ENCODE measurements around the gene HABP4. TPM values are rescaled to one million over a fixed set of nuclear protein-coding genes. Genes with fewer than 3 reads are reported as not detected.
A peak's percentile ranks its signal among the peaks of the same experiment; 100 is the strongest.

Gene HABP4
- total RNA-seq, 1 donor from 2014 or later = 2.4 TPM

- ATAC-seq = no peak
- DNase-seq (ENCODE audit: low spot score) = no peak
These were observed 64.3 kb downstream of the HABP4 start for GRCh38 chr9:96514108-96514799.

DNA sequence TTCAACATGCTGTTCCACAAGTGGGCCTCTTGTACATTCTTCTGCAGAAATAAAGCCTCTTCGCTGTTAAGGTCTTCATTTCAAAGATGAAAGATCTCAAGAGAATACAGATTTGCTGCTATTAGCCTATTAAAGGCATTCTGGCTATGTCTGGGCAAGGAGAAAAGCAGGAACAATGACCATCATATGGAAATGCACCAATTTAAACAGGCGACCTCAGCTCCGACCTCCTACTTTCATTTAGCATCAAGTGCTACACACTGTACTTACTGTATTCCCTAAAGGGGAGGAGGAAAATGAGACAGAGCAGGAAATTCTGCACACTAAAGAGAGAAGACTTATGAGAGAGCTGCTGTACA lies 64.8 kb downstream of the HABP4 start:
- DNase-seq (ENCODE audit: low spot score) (no peak), ATAC-seq (no peak)

DNA sequence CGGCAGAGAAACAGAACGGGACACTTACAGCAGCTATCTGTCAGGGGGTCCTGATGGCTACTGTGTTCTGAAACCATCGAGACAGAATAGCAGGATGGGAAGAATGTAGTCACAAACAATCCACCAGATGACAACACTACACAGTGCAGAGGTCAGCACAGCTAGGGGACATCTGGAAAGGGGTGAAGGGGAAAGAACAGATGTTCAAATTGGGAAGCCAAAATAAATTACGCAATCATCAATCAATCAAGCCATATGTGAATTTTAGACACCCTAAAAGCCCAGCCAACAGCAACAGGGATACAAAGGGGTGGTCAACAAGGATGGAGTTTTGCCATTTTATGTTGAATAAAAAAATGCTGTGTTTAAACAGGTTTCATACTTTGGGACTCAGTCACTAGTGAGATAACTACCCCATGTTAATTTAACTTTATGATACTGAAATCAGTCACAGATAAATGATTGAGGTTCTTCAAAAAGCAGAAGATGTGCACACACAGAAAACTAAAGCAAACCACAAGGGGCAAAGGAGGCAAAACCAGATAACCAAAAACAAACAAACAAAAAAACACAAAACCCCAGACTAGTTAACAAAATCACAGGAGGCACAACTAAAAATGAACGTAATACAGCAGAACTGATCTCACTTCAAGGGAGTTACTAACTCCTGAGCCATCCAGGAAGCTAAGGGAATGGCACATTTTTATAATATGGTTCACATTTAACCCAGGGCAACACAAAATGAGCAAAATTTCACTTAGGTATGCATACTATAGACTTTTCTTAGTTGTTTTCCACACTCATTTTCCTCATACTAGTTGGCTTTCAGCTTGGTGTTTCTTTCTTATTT lies 65.9 kb downstream of the HABP4 start:
- no peak for DNase-seq (ENCODE audit: low spot score)
- peak; percentile 56 for ATAC-seq

GRCh38 chr9:96519095-96519494 lies 69.1 kb downstream of the HABP4 start:
- ATAC-seq = no peak

GRCh38 chr9:96519787-96520186 lies 69.8 kb downstream of the HABP4 start:
- ATAC-seq (no peak), DNase-seq (ENCODE audit: low spot score) (no peak)

More at GRCh38 chr9:96519095-96519494, 69.1 kb downstream of the HABP4 start:
- DNase-seq (ENCODE audit: low spot score) = no peak

DNA sequence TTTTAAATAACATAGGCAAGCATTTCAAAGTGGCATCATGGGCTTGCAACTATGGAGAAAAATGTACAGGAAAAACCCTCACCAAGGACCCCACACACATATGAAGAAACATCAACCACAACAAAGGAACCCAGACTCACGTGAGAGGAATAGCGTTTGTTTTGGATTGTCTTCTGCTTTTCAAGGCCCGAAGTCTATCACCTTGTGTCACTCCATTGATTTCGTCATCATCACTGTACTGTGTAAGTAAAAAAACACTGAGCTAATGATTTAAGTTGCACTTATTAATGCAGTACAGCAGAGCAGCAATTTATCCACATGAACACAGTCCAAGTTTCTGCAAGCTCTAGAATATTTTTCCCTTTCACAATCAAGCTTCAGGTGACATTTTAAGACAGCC lies 72.4 kb downstream of the HABP4 start:
- ATAC-seq = peak; percentile 44

DNA sequence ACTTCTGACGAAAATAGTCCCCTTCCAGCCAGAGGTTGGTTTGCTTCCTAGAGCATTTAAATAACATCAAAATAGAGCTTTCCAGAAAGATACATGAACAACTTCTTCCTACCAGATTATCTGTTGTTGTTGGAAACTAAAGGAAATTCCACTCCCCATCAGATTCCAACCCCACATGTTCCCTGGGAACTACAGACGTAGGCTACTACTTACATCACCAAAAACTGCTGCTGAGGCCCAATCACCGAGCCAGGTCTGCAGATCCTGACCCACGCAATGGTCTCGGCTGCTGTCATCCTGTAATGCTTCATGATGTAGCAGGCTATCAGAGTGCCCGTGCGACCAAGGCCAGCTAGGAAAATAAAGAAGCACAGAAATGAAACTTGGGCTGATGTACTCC lies 73.4 kb downstream of the HABP4 start:
- ATAC-seq (peak; percentile 39), DNase-seq (ENCODE audit: low spot score) (no peak)

More for the DNA sequence above, 72.4 kb downstream of the HABP4 start:
- DNase-seq (ENCODE audit: low spot score) = no peak

DNA sequence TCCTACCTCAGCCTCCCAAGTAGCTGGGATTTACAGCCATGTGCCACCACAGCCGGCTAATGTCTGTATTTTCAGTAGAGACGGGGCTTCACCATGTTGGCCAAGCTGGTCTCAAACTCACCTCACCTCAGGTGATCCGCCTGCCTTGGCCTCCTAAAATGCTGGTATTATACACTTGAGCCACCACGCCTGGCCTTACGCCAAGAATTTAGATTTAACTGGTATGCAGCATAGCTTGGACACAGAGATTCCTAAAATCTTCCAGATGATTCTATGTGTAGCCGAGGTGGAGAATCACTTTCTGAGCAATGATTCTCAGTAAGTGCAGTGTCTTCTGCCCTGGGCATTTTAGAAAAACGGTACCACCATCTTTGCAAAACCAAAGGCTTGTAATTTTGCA lies 74.1 kb downstream of the HABP4 start:
- no peak for DNase-seq (ENCODE audit: low spot score)
- no peak for ATAC-seq

DNA sequence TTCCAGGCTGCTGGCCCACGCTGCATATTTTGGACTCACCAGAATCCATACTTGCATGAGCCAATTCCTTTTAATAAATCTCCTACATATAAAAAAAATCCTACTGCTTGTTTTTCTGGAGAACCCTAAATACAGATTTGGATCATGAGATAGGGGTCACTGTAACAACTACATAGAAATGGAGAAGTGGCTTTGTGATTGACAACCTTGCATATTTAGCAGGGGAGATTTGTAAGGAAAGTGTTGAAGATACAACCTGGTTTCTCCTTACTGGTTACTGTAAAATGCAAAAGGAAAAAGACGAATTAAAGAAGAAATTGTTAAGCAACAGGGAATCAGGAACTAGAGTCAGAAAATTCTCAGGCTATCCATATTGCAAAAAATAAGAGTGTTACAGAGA lies 74.8 kb downstream of the HABP4 start:
- no peak for DNase-seq (ENCODE audit: low spot score)
- ATAC-seq = no peak

GRCh38 chr9:96532173-96532572 lies 82.2 kb downstream of the HABP4 start:
- DNase-seq (ENCODE audit: low spot score) = no peak
- ATAC-seq = no peak

DNA sequence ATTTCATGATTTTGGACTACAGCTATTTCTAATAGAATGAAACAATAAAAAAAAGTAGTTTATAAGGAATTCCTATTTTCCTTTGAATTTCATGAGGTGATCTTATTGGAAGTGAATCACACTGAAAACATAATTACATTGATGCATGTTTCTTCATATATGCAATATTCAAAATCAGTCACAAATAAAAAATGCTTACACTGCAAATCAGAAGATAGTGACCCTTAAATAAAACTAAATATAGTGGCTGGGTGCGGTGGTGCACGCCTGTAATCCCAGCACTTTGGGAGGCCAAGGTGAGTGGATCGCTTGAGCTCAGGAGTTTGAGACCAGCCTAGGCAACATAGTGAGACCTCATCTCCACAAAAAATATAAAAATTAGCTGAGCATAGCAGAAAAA lies 90.1 kb downstream of the HABP4 start:
- DNase-seq (ENCODE audit: low spot score) = no peak
- ATAC-seq = no peak

Other genes starting within 250 kb of the HABP4 start
- 1.7 TPM for gene HSD17B3, start 148.0 kb upstream of the HABP4 start, total RNA-seq
- 33.2 TPM for gene SLC35D2, start 66.5 kb upstream of the HABP4 start, total RNA-seq
- gene ZNF367, start 31.8 kb upstream of the HABP4 start, total RNA-seq = 1.0 TPM
- gene CDC14B, start 169.7 kb downstream of the HABP4 start, total RNA-seq = 29.0 TPM
- gene PRXL2C, start 205.1 kb downstream of the HABP4 start, total RNA-seq = 2.8 TPM

Data from left lobe of liver (tissue), 2 donors.